Glomerular visceral epithelial cell (primary cell): ENCODE results near the gene PRDM16.
"Not testable (repeated sequence)": the region's sequence is repeated elsewhere in the genome, so short reads cannot be mapped to it uniquely, and the experiment has no call there.

Source experiments
- DNase-seq: peaks from one replicate; pipeline ENCODE4 v3.0.0-alpha.2; 2016; ENCODE audit errors: extremely low spot score

PRDM16 gene

DNA sequence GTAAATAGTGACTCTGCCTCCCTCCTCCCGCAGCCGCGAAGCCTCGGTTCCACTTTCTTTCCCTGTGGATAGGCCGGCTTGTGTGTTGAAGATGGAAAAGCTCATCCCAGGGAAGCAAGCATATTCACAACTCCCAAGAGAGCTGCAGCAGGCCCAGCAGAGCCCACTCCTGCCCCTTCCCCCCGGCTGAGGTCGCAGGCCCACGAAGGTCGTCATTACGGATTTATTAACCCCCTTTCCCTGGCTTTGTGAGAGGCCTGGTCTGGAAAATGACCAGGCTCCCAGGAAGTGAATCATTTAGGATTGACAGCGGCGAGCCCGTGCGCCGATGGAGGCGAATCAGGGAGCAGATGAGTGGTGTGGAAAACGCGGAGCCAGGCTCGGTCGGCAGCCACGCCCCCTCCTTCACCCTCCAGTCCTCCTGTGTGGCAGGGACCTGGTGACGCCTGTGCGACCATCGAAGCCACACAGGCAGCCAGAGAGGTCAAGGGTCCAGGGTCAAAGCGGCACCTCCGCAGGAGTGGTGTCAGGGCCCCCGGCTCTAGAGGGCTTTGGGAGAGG is 93.4 kb downstream of the PRDM16 start:
- DNase-seq, result no peak

GRCh38 chr1:3163356-3163755 is 94.4 kb downstream of the PRDM16 start:
- no peak for DNase-seq

- no peak for DNase-seq
Measured at GRCh38 chr1:3164671-3165070, 95.7 kb downstream of the PRDM16 start.

GRCh38 chr1:3165189-3165588 is 96.2 kb downstream of the PRDM16 start:
- not testable (repeated sequence) for DNase-seq

DNA sequence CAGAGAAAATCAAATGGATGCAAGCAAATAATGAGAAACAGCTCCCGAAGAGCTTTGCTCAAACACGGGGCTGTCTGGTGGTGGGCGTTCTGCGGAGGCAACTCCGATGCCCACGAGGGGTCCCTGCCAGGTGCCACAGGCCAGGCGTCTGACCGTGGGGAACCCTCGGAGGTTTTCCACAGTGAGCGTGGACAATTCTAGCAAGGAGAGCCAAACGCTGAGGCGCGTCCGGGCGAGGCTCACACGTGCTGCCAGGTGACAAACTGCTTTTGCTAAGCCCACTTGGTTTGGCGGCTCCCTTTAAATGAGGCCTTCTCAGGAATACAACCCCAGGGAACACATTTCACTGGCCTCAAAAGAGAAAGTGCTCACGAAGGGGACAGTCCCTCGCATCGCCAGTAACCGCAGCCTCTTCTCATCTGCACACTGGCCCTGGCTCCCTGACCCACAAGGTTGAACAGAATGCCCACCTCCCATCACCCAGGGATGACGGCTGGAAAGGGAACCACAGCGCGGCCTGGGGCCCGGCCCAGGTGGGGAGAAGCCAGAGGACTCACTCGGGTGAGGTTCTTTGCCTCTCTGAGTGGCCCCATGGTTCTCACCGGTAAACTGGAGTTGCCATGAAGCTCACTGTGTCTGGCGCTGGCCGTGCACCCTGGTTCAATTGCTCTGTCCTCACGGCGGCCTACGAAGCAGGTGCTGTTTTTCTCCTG is 97.4 kb downstream of the PRDM16 start:
- no peak for DNase-seq

GRCh38 chr1:3167255-3167654 is 98.3 kb downstream of the PRDM16 start:
- DNase-seq, result no peak

GRCh38 chr1:3168678-3169077 is 99.7 kb downstream of the PRDM16 start:
- no peak for DNase-seq

DNA sequence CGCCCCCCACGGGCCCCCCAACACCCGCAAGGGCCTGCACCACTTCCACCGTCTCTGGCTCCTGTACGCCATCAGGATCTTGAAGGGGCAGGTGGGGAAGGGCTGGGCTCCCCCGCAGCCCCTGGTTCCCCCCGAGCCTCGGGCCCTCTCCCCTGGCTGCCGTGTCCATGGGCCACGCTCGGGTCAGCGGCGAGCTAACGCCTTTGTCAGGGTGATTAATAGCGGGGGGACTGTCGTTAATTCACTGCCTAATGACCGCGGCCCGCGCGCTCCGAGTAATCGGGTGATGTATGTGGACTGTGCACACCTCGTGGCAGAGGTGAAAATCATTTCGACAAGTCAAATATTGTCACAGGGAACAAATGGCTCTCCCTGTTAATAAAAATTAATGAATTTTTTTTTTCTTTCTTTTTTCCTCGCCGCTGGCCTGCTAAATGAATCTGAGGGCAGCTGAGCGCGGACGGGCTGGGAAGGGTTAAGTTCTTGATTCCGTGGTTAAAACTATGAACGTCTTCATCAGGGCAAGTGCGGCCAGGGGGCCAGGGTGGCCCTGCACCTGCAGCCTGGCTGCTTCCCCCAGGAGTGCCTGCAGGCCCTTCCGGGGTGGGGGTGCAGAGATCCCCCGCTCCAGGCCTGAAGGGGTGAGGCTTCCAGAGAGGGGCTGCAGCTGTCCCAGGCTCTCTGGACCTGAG is 100.8 kb downstream of the PRDM16 start:
- no peak for DNase-seq

GRCh38 chr1:3170561-3171453 is 101.8 kb downstream of the PRDM16 start:
- DNase-seq, result no peak

GRCh38 chr1:3171761-3172160 is 102.8 kb downstream of the PRDM16 start:
- no peak for DNase-seq

DNA sequence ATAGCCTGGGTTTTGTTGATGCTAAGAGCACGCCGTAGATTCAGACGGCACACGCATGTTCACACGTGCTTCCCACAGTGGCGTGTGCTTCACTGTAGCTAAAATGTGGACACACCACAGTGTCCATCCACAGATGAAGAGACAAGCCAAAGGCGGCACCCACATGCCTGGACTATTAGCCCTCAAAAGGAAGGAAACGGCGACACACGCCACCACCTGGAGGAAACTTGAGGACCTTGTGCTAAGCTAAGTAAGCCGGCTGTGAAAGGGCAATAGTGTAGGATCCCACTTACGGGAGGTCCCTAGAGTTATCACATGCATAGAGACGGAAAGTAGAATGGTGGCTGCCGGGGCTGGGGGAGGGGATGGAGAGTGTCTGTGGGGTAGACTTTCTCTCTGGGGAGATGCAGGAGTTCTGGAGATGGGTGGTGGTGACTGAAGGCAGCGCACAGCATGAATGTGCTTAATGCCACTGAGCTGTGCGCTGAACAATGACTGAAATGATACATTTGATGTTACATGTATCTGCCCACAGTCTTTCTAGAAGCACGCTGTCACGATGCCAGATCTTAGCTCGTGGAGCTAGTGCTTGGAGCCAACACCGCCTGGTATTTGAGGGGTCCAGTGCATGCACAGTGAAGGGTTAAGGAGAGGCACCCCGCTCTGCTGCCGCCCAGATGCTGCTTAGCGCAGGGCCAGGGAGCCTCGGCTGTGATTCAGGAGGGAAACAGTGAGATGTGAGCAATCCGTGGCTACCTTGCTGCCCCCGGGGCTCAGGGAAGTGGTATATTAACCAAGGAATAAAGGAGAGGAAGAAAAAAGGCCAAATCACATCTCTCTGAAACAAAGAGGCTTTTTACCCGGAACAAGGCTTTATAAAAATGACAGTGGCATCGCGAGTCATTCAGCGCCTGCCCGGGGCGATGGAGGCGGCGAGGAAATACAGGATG is 103.7 kb downstream of the PRDM16 start:
- no peak for DNase-seq

DNA sequence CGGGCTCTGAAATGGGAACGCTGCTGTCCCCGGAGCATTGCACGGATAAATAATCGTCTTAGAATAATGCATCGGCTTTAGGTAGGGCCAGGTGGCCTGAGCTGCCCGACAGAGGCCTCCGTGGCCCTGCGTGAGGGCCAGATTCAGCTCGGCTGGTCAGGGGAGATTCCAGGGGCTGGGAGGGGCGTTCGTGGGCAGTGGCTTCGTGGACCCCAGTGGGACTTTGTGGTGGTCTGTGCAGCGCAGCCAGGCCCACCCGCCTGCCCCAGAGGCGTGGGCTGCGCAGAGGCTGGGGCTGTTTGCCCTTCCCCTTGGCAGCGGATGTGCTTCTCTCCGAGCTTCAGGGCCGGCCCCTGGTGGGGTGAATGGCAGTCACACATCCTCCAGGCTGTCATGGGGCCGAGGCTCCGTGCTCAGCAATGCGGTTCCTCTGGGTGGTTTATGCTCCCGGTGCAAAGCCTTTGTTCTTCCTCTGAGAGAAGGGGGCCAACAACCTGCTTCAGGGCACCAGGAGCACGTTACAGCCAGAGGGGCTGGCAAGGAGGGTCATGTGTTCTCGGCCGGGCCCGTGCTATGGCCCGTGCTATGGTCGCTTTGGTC is 104.5 kb downstream of the PRDM16 start:
- no peak for DNase-seq

- no peak for DNase-seq
Measured at GRCh38 chr1:3174487-3175247, 105.7 kb downstream of the PRDM16 start.

DNA sequence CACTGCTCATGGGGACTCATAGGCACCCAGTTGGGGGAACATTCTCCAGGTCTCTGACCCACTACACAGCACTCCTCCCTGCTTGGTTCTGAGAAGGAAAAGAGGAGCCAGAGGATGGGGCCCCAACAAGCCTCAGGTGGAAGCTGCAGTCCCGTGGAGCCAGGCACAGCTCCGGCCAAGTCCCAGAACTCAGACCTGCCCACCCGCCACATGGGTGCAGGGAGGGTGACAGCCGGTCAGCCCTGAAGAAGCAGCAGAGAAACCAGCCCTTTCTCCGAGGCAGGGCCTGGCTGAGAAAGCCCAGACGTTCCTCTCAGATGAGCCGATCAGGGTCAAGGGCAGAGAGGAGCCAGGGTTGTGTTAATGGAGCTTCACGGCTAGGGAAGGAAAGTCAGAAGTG is 106.5 kb downstream of the PRDM16 start:
- DNase-seq, result no peak

DNA sequence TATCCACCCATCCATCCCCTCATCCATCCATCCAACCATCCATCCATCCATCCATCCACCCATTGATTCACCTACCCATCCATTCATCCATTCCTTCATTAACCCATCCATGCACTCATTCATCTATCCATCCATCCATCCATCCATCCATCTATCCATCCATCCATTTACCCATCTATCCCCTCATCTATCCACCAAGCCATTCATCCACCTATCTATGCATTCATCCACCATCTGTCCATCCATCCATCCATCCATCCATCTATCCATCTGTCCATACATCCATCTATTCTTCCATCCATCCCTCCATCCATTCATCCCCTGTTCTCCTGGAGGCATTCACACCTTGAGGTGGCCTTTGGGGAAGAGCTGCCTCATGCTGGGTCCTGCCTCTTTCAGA is 107.0 kb downstream of the PRDM16 start:
- DNase-seq, result no peak

DNA sequence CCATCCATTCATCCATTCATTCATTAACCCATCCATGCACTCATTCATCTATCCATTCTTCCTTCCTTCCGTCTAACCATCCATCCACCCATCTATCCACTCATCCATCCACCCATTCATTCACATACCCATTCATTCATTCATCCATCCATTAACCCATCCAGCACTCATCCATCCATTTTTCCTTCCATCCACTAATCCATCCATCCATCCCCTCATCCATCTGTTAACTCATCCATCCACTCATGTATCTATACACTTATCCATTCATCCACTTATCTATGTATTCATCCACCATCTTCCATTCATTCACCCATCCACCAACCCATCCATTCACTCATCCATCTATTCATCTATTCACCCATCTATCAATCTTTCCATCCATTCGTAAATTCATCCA is 107.8 kb downstream of the PRDM16 start:
- no peak for DNase-seq

GRCh38 chr1:3178279-3178678 is 109.3 kb downstream of the PRDM16 start:
- DNase-seq, result no peak

DNA sequence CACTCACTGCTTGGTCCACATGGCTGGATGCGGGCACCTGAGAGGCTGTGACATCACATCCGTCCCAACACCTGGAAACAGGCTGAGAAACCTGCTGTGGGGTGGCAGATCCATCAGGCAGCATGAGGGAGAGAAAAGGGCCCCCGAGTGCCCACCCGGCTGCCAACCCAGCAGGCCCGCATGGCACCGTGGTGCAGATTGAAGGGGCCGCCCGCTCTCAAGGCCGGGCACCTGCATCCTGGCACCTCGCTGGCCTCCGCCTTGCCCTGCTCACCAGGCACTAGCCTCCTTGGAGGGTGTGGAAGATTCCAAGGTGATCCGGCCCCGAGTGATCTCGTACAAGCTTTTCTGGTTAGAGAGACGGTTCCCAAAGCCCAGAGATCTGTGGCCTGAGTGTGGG is 110.5 kb downstream of the PRDM16 start:
- no peak for DNase-seq

- DNase-seq, result no peak
Measured at GRCh38 chr1:3180915-3181314, 111.9 kb downstream of the PRDM16 start.

GRCh38 chr1:3181956-3182355 is 113.0 kb downstream of the PRDM16 start:
- no peak for DNase-seq
